COR-L47 (cell line): ENCODE measurements around the gene SLCO1C1.

Source experiments
- DNase-seq: peaks from one replicate; lab custom pipeline; 2025; lab: John Stamatoyannopoulos, UW

SLCO1C1 gene

DNA sequence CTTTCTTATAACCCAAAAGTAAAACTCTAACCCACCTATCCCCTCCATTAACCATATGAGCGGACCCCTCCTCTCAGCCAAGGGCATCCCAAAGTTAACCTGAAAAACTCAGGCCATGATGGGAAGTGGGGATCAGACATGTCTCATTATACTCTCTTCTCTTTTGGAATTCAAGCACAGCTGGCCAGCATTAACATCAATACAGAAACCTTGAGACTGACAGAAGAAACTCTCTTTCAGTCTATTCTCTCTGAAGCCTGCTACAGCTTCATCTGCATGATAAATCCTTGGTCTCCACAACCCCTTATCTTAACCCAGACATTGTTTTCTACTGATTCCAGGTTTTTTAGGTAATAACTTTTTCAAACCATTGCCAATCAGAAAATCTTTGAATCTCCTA is 97.8 kb downstream of the SLCO1C1 start:
- no peak for DNase-seq

DNA sequence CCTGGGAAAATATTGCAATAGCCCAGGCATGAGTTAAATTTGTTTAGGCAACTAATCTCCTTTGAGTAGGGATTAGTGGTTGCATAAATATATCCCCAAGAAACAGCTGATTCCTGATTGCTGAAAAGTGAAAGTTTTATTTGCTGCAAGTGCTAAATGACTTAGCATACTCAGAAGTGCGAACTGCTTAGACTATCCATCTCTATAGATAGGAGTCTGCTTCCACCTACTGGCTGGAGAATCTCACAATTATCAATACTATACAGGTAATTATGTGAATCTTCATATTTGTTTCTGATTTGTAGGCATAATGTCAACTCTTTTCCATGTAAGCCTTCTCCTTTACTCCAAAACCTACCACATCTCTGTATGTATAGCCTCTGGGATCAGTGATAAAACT is 103.4 kb downstream of the SLCO1C1 start:
- DNase-seq = peak; percentile 12

DNA sequence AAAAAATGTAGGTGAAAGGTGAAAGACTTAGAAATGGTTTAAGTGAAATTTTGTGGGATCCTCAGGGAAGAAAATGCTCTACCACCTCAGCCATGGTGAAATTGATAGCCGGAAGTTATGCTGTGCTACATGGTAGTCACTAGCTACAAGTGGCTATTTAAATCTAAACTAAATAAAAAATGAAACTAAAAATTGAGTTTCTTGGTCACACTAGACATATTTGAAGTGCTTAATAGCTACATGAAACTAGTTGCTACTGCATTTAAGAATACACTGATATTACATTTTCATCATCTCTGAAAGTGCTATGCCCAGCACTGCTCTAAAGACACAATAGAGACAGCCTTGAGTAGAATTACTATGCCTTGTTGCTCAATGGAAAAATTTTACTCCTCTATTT is 105.0 kb downstream of the SLCO1C1 start:
- DNase-seq = no peak

DNA sequence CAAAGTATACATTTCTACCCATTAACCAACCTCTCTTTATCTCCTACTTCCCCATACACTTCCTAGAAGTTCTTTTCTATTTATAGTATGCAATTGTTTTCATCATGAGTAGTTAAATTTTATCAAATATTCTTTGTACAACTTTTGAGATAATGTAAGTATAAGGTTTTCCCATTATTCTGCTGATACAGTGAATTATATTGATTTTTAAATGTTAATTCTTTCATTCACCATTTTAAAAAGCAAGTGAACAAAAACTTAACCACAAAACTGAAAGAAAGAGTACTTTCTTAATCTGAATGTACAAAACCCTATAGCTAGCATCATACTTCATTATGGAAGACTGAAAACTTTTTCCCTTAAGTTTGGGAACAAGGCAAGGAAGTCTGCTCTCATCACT is 105.9 kb downstream of the SLCO1C1 start:
- DNase-seq = no peak
